Stimulated activated naive B cell treated with anti-CD40 and anti-IgM and Interleukin-4, amounts not matched to agents 10 μg/mL and 1 μg/mL and 100 μg/mL, for 72 hours (primary cell): ENCODE measurements around the gene ABCA4.
"Not testable (repeated sequence)": the region's sequence is repeated elsewhere in the genome, so short reads cannot be mapped to it uniquely, and the experiment has no call there.

Experiments used
- ATAC-seq, 2 donors: fragments of 150-1000 bp; cut with Tn5 transposase; replicated peaks; 2 replicates each; pipeline ENCODE4 v1.10.0; 2021; ENCODE audit warnings: moderate library complexity in 1 of 2
- DNase-seq: peaks from one replicate; pipeline ENCODE4 v3.0.0; 2021
- H3K27ac Mint-ChIP-seq: one replicate; pipeline ENCODE4 v1.8.0; 2022; ENCODE audit warnings: mild to moderate bottlenecking, mixed read lengths
- H3K27me3 Mint-ChIP-seq, 2 donors: one replicate each; pipeline ENCODE4 v1.8.0; 2022; ENCODE audit warnings: mixed read lengths in 2 of 2
- H3K36me3 Mint-ChIP-seq, 2 donors: one replicate each; pipeline ENCODE4 v1.8.0; 2022; ENCODE audit warnings: mixed read lengths in 2 of 2, mild to moderate bottlenecking in 1 of 2
- H3K4me1 Mint-ChIP-seq, 2 donors: one replicate each; pipeline ENCODE4 v1.8.0; 2022; ENCODE audit warnings: mixed read lengths in 2 of 2, mild to moderate bottlenecking in 1 of 2
- H3K4me3 Mint-ChIP-seq, 2 donors: one replicate each; pipeline ENCODE4 v1.8.0; 2022; ENCODE audit warnings: mild to moderate bottlenecking in 2 of 2, mixed read lengths in 2 of 2, moderate library complexity in 1 of 2
- H3K9me3 Mint-ChIP-seq, 2 donors: one replicate each; pipeline ENCODE4 v1.8.0; 2022; ENCODE audit warnings: mixed read lengths in 2 of 2, mild to moderate bottlenecking in 1 of 2

Gene ABCA4

DNA sequence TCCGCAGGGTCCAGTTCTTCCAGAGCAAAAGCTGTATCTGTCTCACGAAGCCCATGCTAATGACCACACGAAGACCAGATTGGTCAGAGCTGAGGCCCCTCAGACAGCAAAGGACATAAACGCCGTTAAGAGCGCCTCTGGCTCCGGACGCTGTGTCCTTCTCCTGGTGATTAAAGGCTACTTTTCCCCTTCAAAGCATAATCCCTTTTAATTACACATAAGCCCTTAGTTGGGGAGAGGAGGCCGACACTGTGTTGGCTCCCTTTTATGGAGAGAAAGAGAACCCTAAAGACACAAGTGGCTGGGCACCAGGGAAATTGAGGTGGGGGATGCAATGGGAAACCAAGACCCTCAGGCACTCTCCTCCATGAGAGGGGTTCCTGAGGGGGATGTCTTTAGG is at the start of gene ABCA4:
Gene ABCA4, minus strand, starts transcription at position 158 of the 400 bp plus-strand sequence. Its CDS starts 103 bp downstream, at position 55.
- ATAC-seq = no peak
- H3K4me3 Mint-ChIP-seq = no peak within 1 kb of the TSS
- no peaks in the 10 kb centered on the region for H3K4me1 Mint-ChIP-seq

GRCh38 chr1:94169126-94169525 is 48.2 kb upstream of the ABCA4 start:
- Mint-ChIP-seq H3K9me3 (peaks cover 3% of the 10 kb centered on the region in 2 donors), H3K27me3 (peaks cover 11 to 14% of the 10 kb centered on the region in 2 donors)

More for the DNA sequence above, at the start of gene ABCA4:
- no peak for DNase-seq
- peaks cover 31 to 34% of the 10 kb centered on the region in 2 donors for H3K27me3 Mint-ChIP-seq
- no peak within 1 kb of the TSS for H3K27ac Mint-ChIP-seq
- no peaks in the 10 kb centered on the region for H3K36me3 Mint-ChIP-seq
- no peaks in the 10 kb centered on the region for H3K9me3 Mint-ChIP-seq

DNA sequence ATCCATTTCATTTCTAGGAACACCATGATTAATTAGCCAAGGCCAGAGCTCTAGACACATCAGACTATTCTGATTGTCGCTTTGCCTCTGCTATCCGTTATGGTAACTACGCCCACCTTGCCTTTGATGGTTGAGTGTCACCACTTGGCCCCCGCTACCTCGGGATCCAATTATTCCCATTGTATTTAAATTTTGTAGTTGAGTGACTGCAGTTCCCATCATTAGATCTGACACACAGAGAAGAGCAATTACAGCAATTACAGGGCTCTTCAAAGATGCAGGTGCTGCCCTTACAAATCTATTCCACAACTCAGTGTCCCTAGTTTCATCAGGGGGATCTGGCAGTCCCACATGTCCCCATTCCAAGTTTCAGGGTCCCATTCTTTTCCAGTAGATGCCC is 44.9 kb upstream of the ABCA4 start:
- Mint-ChIP-seq H3K36me3 (no peaks in the 10 kb centered on the region), H3K4me3 (no peak overlapping the region), H3K27me3 (peaks cover 12 to 18% of the 10 kb centered on the region in 2 donors), H3K9me3 (peaks cover 3% of the 10 kb centered on the region in 2 donors), H3K4me1 (no peaks in the 10 kb centered on the region), H3K27ac (no peak overlapping the region)
- no peak for ATAC-seq
- DNase-seq = no peak

More at GRCh38 chr1:94169126-94169525, 48.2 kb upstream of the ABCA4 start:
- H3K4me1 Mint-ChIP-seq = no peaks in the 10 kb centered on the region
- ATAC-seq (no peak), DNase-seq (no peak)
- no peak overlapping the region for H3K27ac Mint-ChIP-seq
- no peak overlapping the region for H3K4me3 Mint-ChIP-seq
- no peaks in the 10 kb centered on the region for H3K36me3 Mint-ChIP-seq

GRCh38 chr1:94164885-94165284 is 43.9 kb upstream of the ABCA4 start:
- ATAC-seq, H3K4me3 Mint-ChIP-seq, H3K4me1 Mint-ChIP-seq, DNase-seq, H3K9me3 Mint-ChIP-seq, H3K27ac Mint-ChIP-seq, H3K36me3 Mint-ChIP-seq: not testable (repeated sequence)
- H3K27me3 Mint-ChIP-seq = peaks cover 12 to 18% of the 10 kb centered on the region in 2 donors

DNA sequence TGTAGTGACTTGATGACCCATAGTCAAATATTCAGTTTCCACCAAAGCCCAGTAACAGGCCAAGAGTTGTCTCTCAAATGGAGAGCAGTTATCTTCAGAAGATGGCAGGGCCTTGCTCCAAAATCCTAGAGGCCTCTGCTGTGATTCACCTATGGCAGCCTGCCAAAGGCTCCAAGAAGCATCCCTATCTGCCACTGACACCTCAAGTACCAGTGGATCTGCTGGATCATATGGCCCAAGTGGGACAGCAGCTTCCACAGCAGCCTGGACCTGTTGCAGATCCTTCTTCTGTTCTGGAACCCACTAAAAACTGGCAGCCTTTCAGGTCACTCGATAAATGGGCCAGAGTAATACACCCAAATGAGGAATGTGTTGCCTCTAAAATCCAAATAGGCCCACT is 43.2 kb upstream of the ABCA4 start:
- H3K4me3 Mint-ChIP-seq = not testable (repeated sequence)

GRCh38 chr1:94163249-94163648 is 42.3 kb upstream of the ABCA4 start:
- H3K27ac Mint-ChIP-seq, ATAC-seq, DNase-seq, H3K9me3 Mint-ChIP-seq, H3K4me1 Mint-ChIP-seq, H3K36me3 Mint-ChIP-seq, H3K4me3 Mint-ChIP-seq: not testable (repeated sequence)
- peaks cover 12 to 13% of the 10 kb centered on the region in 2 donors for H3K27me3 Mint-ChIP-seq

More for the DNA sequence above, 43.2 kb upstream of the ABCA4 start:
- H3K27me3 Mint-ChIP-seq = peaks cover 12 to 15% of the 10 kb centered on the region in 2 donors
- H3K9me3 Mint-ChIP-seq, ATAC-seq, H3K36me3 Mint-ChIP-seq, DNase-seq, H3K27ac Mint-ChIP-seq, H3K4me1 Mint-ChIP-seq: not testable (repeated sequence)

DNA sequence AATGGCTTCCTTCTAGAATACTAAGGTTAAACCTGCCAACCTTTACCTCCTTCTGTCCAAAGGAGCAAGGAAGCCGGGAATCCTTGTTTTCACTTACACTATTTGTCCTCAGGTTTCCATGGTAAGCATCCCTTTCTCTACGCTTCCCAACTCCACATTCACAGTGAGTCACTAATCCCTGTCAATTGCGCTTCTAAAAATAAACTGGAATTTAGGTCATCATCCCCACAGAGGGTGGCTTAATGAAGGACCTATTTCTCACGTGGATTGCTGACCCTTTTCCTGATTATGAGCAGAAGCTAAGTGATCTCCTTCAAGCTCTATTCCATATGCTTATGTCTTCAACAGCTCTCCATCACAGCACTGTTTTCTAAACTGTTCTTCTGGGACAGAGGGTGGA is 39.9 kb upstream of the ABCA4 start:
- H3K36me3 Mint-ChIP-seq = no peaks in the 10 kb centered on the region
- ATAC-seq = no peak
- H3K27ac Mint-ChIP-seq = no peak overlapping the region
- H3K27me3 Mint-ChIP-seq = peaks cover 7 to 13% of the 10 kb centered on the region in 2 donors
- no peak for DNase-seq
- H3K4me3 Mint-ChIP-seq = no peak overlapping the region
- peaks cover 0 to 3% of the 10 kb centered on the region in 2 donors for H3K9me3 Mint-ChIP-seq
- no peaks in the 10 kb centered on the region for H3K4me1 Mint-ChIP-seq

DNA sequence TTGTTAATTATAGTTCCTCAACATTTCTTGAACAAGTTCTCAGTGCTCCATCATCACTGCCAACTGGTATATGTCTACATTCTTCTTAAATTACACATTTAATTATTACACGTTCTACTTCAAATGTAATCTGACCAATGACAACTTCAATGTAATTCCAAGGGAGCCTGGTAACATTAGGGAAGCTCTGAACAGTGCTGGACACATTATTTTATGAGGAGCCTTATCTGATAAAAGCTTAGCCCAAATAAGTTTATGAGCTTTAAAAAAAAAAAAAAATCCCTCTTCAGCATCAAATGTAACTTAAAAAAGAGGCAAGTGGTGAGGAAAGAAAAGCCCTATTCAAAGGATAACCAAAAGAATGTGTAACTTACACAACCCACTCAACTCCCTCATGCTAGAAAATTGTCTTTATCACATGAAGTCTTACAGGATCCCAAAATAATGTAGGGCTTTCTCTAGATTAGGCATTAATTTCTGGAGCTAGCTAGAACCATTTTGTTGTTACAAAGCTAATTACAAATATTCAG is 35.2 kb upstream of the ABCA4 start:
- Mint-ChIP-seq H3K9me3 (peaks cover 0 to 4% of the 10 kb centered on the region in 2 donors), H3K27me3 (no peaks in the 10 kb centered on the region), H3K4me3 (no peak overlapping the region), H3K36me3 (no peaks in the 10 kb centered on the region), H3K27ac (no peak overlapping the region), H3K4me1 (no peaks in the 10 kb centered on the region)
- no peak for ATAC-seq
- DNase-seq = no peak

GRCh38 chr1:94154989-94155388 is 34.0 kb upstream of the ABCA4 start:
- no peaks in the 10 kb centered on the region for H3K4me1 Mint-ChIP-seq
- H3K27ac Mint-ChIP-seq = no peak overlapping the region
- no peak overlapping the region for H3K4me3 Mint-ChIP-seq
- ATAC-seq (no peak), DNase-seq (no peak)
- H3K36me3 Mint-ChIP-seq = no peaks in the 10 kb centered on the region
- H3K27me3 Mint-ChIP-seq = no peaks in the 10 kb centered on the region
- H3K9me3 Mint-ChIP-seq = peaks cover 0 to 4% of the 10 kb centered on the region in 2 donors

DNA sequence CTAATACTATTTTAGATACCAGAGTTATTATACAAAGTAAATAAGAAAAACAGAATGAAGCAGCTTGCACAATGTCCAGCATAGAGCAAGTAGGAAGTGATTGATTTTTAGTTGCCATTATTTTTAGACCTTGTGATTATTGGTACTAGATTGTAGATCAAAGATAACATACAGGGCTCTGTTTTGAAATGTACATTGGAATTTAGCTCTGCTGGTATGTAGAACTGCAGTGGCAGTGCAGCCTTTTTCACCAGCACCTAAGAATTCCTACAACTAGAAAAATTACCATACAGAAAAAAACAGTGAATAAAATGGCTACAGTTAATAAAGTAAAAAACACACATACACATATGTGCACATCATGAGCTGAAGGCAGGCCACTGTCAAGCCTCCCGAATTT is 32.2 kb upstream of the ABCA4 start:
- no peak for DNase-seq
- no peaks in the 10 kb centered on the region for H3K36me3 Mint-ChIP-seq
- H3K27ac Mint-ChIP-seq = no peak overlapping the region
- no peak overlapping the region for H3K4me3 Mint-ChIP-seq
- H3K9me3 Mint-ChIP-seq = peaks cover 0 to 4% of the 10 kb centered on the region in 2 donors
- no peak for ATAC-seq
- H3K4me1 Mint-ChIP-seq = no peaks in the 10 kb centered on the region
- H3K27me3 Mint-ChIP-seq = no peaks in the 10 kb centered on the region

DNA sequence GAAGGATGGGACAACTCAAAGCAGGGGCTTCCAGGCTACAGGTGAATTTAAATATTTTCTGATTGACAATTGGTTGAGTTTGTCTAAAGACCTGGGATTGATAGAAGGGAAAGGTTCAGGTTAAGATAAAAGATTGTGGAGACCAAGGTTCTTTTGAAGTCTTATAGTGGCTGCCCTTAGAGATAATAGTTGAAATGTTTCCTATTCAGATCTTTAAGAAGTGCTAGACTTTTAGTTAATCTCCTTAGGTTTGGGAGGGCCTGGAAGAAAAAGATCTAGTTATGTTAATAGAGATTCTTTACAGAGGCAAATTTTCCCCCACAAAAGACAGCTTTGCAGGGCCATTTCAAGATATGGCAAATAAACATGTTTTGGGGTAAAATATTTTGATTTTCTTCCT is 28.2 kb upstream of the ABCA4 start:
- not testable (repeated sequence) for H3K4me1 Mint-ChIP-seq, H3K9me3 Mint-ChIP-seq, H3K27me3 Mint-ChIP-seq, ATAC-seq, H3K27ac Mint-ChIP-seq, H3K36me3 Mint-ChIP-seq, H3K4me3 Mint-ChIP-seq, DNase-seq

DNA sequence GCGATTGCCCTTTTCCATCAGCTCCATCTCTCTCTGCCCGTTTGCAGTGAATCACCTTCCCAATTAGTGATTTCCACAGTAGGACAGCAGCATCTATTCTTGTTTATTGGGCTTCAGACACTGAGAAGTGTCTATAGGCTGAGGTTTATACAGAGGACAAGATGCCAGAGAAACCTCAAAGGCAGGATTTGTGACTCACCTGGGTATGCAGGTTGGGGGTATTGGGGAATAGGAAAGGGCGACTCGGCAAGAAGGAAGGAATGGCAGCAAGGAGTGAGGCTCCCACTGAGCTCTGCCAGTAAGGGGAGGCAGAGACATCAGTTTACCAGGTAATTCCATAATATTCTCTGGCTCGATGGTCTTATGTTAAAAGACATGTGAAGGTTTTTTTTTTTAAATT is 25.3 kb upstream of the ABCA4 start:
- ATAC-seq (no peak), DNase-seq (no peak)
- Mint-ChIP-seq H3K4me1 (no peaks in the 10 kb centered on the region), H3K4me3 (no peak overlapping the region), H3K9me3 (no peaks in the 10 kb centered on the region), H3K27ac (no peak overlapping the region), H3K36me3 (no peaks in the 10 kb centered on the region), H3K27me3 (no peaks in the 10 kb centered on the region)

DNA sequence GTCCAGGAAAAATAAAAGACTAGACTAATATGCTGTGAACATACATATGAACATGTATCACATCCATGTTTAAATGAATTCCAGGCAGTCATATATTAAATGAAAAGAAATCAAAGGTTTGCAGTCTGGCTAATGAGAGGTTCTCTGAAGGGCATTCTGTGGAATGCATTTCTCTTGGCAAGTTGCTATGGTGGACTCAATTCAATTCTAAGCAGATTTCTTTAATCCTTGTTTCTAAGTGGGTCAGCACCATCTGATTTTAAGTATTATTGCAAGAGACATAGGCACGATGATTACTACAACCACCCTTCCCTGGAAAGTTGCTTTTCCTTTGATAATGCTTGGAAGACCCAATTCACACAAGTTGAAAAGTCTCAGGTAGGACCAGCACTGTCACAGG is 23.9 kb upstream of the ABCA4 start:
- ATAC-seq = no peak
- DNase-seq = no peak
- no peak overlapping the region for H3K4me3 Mint-ChIP-seq
- H3K27ac Mint-ChIP-seq = no peak overlapping the region
- no peaks in the 10 kb centered on the region for H3K9me3 Mint-ChIP-seq
- H3K4me1 Mint-ChIP-seq = no peaks in the 10 kb centered on the region
- no peaks in the 10 kb centered on the region for H3K36me3 Mint-ChIP-seq
- no peaks in the 10 kb centered on the region for H3K27me3 Mint-ChIP-seq

GRCh38 chr1:94143809-94144176 is 22.8 kb upstream of the ABCA4 start:
- Mint-ChIP-seq H3K36me3 (no peaks in the 10 kb centered on the region), H3K27me3 (peaks cover 5 to 8% of the 10 kb centered on the region in 2 donors), H3K4me1 (no peaks in the 10 kb centered on the region), H3K27ac (no peak overlapping the region), H3K9me3 (no peaks in the 10 kb centered on the region), H3K4me3 (no peak overlapping the region)
- no peak for ATAC-seq
- DNase-seq = no peak

- H3K27ac Mint-ChIP-seq = no peak overlapping the region
- DNase-seq = no peak
- H3K4me3 Mint-ChIP-seq = no peak overlapping the region
- no peaks in the 10 kb centered on the region for H3K9me3 Mint-ChIP-seq
- no peaks in the 10 kb centered on the region for H3K4me1 Mint-ChIP-seq
- peaks cover 5 to 9% of the 10 kb centered on the region in 2 donors for H3K27me3 Mint-ChIP-seq
- ATAC-seq = no peak
- no peaks in the 10 kb centered on the region for H3K36me3 Mint-ChIP-seq
Measured at GRCh38 chr1:94143173-94143808, 22.3 kb upstream of the ABCA4 start.
